HFF-Myc (cell line): ENCODE results near the gene TTC7B.

ENCODE experiments used
- DNase-seq: peaks from one replicate; pipeline ENCODE4 v3.0.0-alpha.2; 2011; ENCODE audit warnings: low read depth; ENCODE audit errors: extremely low read depth
- H3K4me3 ChIP-seq: replicated peaks from 2 replicates; pipeline ENCODE4 v1.5.1; 2011; ENCODE audit warnings: low read depth, mild to moderate bottlenecking, control low read depth, low read length
- CTCF ChIP-seq: IDR thresholded peaks from 2 replicates; pipeline ENCODE4 v1.5.1; 2012; ENCODE audit warnings: mild to moderate bottlenecking, low read depth, low read length, control low read depth; ENCODE audit errors: missing control alignments

Gene TTC7B

GRCh38 chr14:90675399-90675798 is 140.8 kb downstream of the TTC7B start:
- TF ChIP-seq CTCF = no peak
- no peak overlapping the region for H3K4me3 ChIP-seq
- DNase-seq = no peak

- TF ChIP-seq CTCF = no peak
- DNase-seq = no peak
- H3K4me3 ChIP-seq = no peak overlapping the region
Observed at GRCh38 chr14:90674716-90675115, 141.5 kb downstream of the TTC7B start.

GRCh38 chr14:90674043-90674670 is 142.1 kb downstream of the TTC7B start:
- TF ChIP-seq CTCF = no peak
- no peak overlapping the region for H3K4me3 ChIP-seq
- no peak for DNase-seq

- no peak overlapping the region for H3K4me3 ChIP-seq
- no peak for TF ChIP-seq CTCF
- no peak for DNase-seq
Observed at GRCh38 chr14:90671382-90672234, 144.6 kb downstream of the TTC7B start.

- no peak for DNase-seq
- no peak for TF ChIP-seq CTCF
- no peak overlapping the region for H3K4me3 ChIP-seq
Observed at GRCh38 chr14:90669731-90670130, 146.5 kb downstream of the TTC7B start.

GRCh38 chr14:90666571-90666970 is 149.7 kb downstream of the TTC7B start:
- no peak overlapping the region for H3K4me3 ChIP-seq
- no peak for DNase-seq
- no peak for TF ChIP-seq CTCF
